Ovary (tissue), 3 donors: Measurements from ENCODE around the gene TRA2A.

ENCODE experiments used
- CTCF ChIP-seq, 3 donors: fragments of 450-650 bp in 2 of 3; fragments of 200-600 bp in 1 of 3; IDR thresholded peaks; one replicate each; pipeline versions ENCODE4 v1.5.1 to v1.8.0; 2016 to 2022; ENCODE audit warnings: antibody characterized with exemption in 3 of 3, mild to moderate bottlenecking in 1 of 3
- EP300 ChIP-seq: sonication (generic); formaldehyde crosslinking; IDR thresholded peaks from one replicate; pipeline ENCODE4 v1.6.1; 2017; ENCODE audit warnings: antibody characterized with exemption
- POLR2A ChIP-seq: fragments of 450-650 bp; IDR thresholded peaks from one replicate; pipeline ENCODE4 v1.6.1; 2017; ENCODE audit warnings: antibody characterized with exemption, mild to moderate bottlenecking, moderate library complexity
- donor health status: DM: no; HTN: no; CAD: no.

GRCh38 chr7:23458044-23458443, 73.7 kb downstream of the TRA2A start:
- TF ChIP-seq POLR2A (no peak), CTCF (IDR thresholded peaks at IDR 0.05) (no peak), EP300 (no peak)
